Vagina (tissue), 2 donors: Measurements from ENCODE around the gene TRIM33.

Experiments used
- CTCF ChIP-seq, 3 experiments: fragments of 450-650 bp in 2 of 3; fragments of 200-600 bp in 1 of 3; sonication (generic) in 1 of 3; IDR thresholded peaks; one replicate each; pipeline ENCODE4 v1.5.1; 2017 to 2019; ENCODE audit warnings: antibody characterized with exemption in 3 of 3, mild to moderate bottlenecking in 2 of 3, moderate library complexity in 2 of 3
- POLR2A ChIP-seq, 2 donors: fragments of 450-650 bp; IDR thresholded peaks; one replicate each; pipeline ENCODE4 v1.6.1; 2017; ENCODE audit warnings: antibody characterized with exemption in 2 of 2, mild to moderate bottlenecking in 2 of 2, moderate library complexity in 2 of 2
- POLR2AphosphoS5 ChIP-seq, 2 donors: sonication (generic); formaldehyde crosslinking; IDR thresholded peaks; one replicate each; pipeline ENCODE4 v1.9.0; 2017; ENCODE audit warnings: antibody characterized with exemption in 2 of 2, mild to moderate bottlenecking in 2 of 2, low read depth in 1 of 2; ENCODE audit not compliant: insufficient read depth in 1 of 2

- TF ChIP-seq POLR2A (IDR thresholded peaks at IDR 0.05) (no peak), CTCF (IDR thresholded peaks at IDR 0.05) (no peak), POLR2AphosphoS5 (IDR thresholded peaks at IDR 0.05; ENCODE audit: insufficient read depth in 1 of 2, low read depth in 1 of 2) (no peak)
Measured at GRCh38 chr1:114448370-114449036, 62.5 kb downstream of the TRIM33 start.
